NT2/D1 (cell line): ENCODE measurements around the gene PAPOLB.

Source experiments
- SUZ12 ChIP-seq: IDR thresholded peaks from 2 replicates; pipeline ENCODE4 v1.6.1; 2011; ENCODE audit not compliant: insufficient read length, insufficient read depth; ENCODE audit errors: extremely low read depth
- YY1 ChIP-seq: IDR thresholded peaks from 2 replicates; pipeline ENCODE4 v1.6.1; 2011; ENCODE audit not compliant: insufficient read length, insufficient read depth
- ZNF274 ChIP-seq: IDR thresholded peaks from 2 replicates; pipeline ENCODE4 v1.6.1; 2011; ENCODE audit warnings: mild to moderate bottlenecking, low read depth, low read length

GRCh38 chr7:4822677-4823076 lies 39.2 kb downstream of the PAPOLB start:
- no peak for TF ChIP-seq YY1
- TF ChIP-seq ZNF274, result no peak
- no peak for TF ChIP-seq SUZ12
